Heart right ventricle (tissue), 16 donors: ENCODE measurements around the gene CYP46A1. TPM values are rescaled to one million over a fixed set of nuclear protein-coding genes. Genes with fewer than 3 reads are reported as not detected.

Source experiments
- ATAC-seq, 8 donors: fragments of 200-7000 bp; cut with Tn5 transposase; one replicate each; pipeline ENCODE4 v1.9.1; 2020; ENCODE audit warnings: mild to moderate bottlenecking in 8 of 8, moderate library complexity in 8 of 8, moderate number of reproducible peaks in 1 of 8
- DNase-seq, 2 donors: peaks; one replicate each; pipeline ENCODE4 v3.0.0-alpha.2; 2020
- H3K27ac ChIP-seq, 10 donors: fragments of 200-600 bp; sonication (generic) in 2 of 10; one replicate each; pipeline versions ENCODE4 v1.5.0 to v1.8.0; 2020 to 2022; ENCODE audit warnings: mild to moderate bottlenecking in 3 of 10
- H3K27me3 ChIP-seq, 7 donors: fragments of 200-600 bp; one replicate each; pipeline ENCODE4 v1.8.0; 2021 to 2022; ENCODE audit warnings: mild to moderate bottlenecking in 2 of 7
- H3K36me3 ChIP-seq, 9 donors: fragments of 200-600 bp; sonication (generic) in 1 of 9; one replicate each; pipeline versions ENCODE4 v1.5.0 to v1.8.0; 2020 to 2022; ENCODE audit warnings: mild to moderate bottlenecking in 2 of 9
- H3K4me1 ChIP-seq, 9 donors: fragments of 200-600 bp; sonication (generic) in 1 of 9; one replicate each; pipeline versions ENCODE4 v1.5.0 to v1.8.0; 2020 to 2022; ENCODE audit warnings: mild to moderate bottlenecking in 4 of 9
- H3K4me3 ChIP-seq, 10 donors: fragments of 200-600 bp; sonication (generic) in 2 of 10; one replicate each; pipeline versions ENCODE4 v1.5.0 to v1.8.0; 2020 to 2022; ENCODE audit warnings: mild to moderate bottlenecking in 7 of 10, moderate library complexity in 2 of 10
- H3K9me3 ChIP-seq, 11 donors: fragments of 200-600 bp in 10 of 11; sonication (generic) in 2 of 11; one replicate each; pipeline versions ENCODE4 v1.5.0 to v1.8.0; 2013 to 2022; ENCODE audit warnings: mild to moderate bottlenecking in 2 of 11, control low read depth in 1 of 11, moderate library complexity in 1 of 11
- CTCF ChIP-seq, 9 donors: fragments of 200-600 bp; sonication (generic) in 2 of 9; IDR thresholded peaks; one replicate each; pipeline versions ENCODE4 v1.5.0 to v1.8.0; 2021 to 2022; ENCODE audit warnings: antibody characterized with exemption in 9 of 9, mild to moderate bottlenecking in 5 of 9, moderate library complexity in 1 of 9
- WGBS, 2 donors: extraction: QIAGEN DNeasy Blood & Tissue Kit; methylation state at CpG; one replicate each; pipeline ENCODE4 v1.1.7; 2013; ENCODE audit warnings: inconsistent platforms in 1 of 2; 5-methylcytosine and 5-hydroxymethylcytosine counted together
- intact Hi-C, 10 donors: fragments of 100-400 bp; cut with DNase I; formaldehyde crosslinking; loops; one replicate each; pipeline versions ENCODE4 v1.11.1 to v1.14.2; 2022
- polyA plus RNA-seq, 2 donors: library from polyadenylated mRNA; stranded (reverse); fragments of 200-250 nt; gene quantifications; one replicate each; pipeline ENCODE4 v1.2.3, GENCODE V29; 2013
- total RNA-seq, 10 donors: library from RNA; stranded (reverse); fragmentation: NEBNext Ultra II Directional in 3 of 10; extraction: Animal tissue kit (Norgen Biotek cat#: 25700) in 3 of 10; gene quantifications; one replicate each; pipeline versions ENCODE4 v1.2.1 to v1.2.4, GENCODE V29; 2021 to 2023
- donor health status: Arrhythmogenic right ventricular cardiomyopathy.
- donor health status: ischemic (EF 13 %, LVEDD 7.1; RV severe dilation, severe dysfunction).
- donor health status: healthy with polysubstance abuse.
- donor health status: DM: no; HTN: yes; CAD: no.
- donor health status: DM: no; HTN: no; CAD: no.
- donor health status: ischemic (EF 25% LVEDD 6.9; RV normal size, moderate dysfunction).
- donor health status: ischemic (EF 25% LVEDD 5.7; RV mildly dilated, moderate dysfunction).
- donor health status: healthy.
- donor health status: DM: yes; HTN: yes; CAD: no.
- donor health status: Ischemic cardiomyopathy.
- donor health status: ischemic (EF 35%, LVEDD 5.7; RV mildly dilated, moderate dysfunction).
- donor health status: nonischemic (EF 11% LVEDD 7.7; RV severe dilation, severe dysfunction).
- donor health status: DM: yes; HTN: yes; CAD: no.
- donor health status: PGD.
- donor health status: ischemic (EF 29% LVEDD 5.4; RV normal size, mild dysfunction).
- donor health status: nonischemic (EF 23%, LVEDD 6.1; RV moderate dilation, normal function).

The CYP46A1 gene
- total and polyA plus RNA-seq, 12 donors: 1.5 to 6.1 (median 3.5) TPM

DNA sequence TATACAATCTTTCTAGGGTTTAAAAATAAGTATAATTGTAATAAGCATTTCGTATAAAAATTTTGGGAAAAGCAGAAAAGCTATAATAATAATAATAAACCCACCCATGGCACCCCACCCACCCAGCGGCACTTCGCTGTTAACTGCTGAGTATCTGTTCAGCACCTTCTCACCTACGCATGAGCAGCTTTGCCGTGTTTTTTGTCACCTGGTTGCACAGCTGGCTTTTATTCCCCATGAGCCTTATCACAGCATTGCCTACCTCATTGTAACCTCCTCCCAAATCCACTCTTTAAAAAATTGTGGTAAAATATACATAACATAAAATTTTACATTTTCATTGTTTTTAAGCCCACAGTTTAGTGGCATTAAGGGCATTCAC, 34.7 kb downstream of the CYP46A1 start:
- no peak for DNase-seq
- no peak for ATAC-seq
- H3K27me3 ChIP-seq: no peaks in the 10 kb centered on the region
- no peaks in the 10 kb centered on the region for H3K4me1 ChIP-seq
- 84 to 89% methylated on average over 5 of the region's 5 CpGs for WGBS, 2 donors
- no peak for TF ChIP-seq CTCF (IDR thresholded peaks at IDR 0.05)
- H3K4me3 ChIP-seq: no peak overlapping the region
- intact Hi-C loops: no loop called here
- H3K27ac ChIP-seq: no peak overlapping the region
- no peaks in the 10 kb centered on the region for H3K9me3 ChIP-seq
- no peaks in the 10 kb centered on the region for H3K36me3 ChIP-seq

DNA sequence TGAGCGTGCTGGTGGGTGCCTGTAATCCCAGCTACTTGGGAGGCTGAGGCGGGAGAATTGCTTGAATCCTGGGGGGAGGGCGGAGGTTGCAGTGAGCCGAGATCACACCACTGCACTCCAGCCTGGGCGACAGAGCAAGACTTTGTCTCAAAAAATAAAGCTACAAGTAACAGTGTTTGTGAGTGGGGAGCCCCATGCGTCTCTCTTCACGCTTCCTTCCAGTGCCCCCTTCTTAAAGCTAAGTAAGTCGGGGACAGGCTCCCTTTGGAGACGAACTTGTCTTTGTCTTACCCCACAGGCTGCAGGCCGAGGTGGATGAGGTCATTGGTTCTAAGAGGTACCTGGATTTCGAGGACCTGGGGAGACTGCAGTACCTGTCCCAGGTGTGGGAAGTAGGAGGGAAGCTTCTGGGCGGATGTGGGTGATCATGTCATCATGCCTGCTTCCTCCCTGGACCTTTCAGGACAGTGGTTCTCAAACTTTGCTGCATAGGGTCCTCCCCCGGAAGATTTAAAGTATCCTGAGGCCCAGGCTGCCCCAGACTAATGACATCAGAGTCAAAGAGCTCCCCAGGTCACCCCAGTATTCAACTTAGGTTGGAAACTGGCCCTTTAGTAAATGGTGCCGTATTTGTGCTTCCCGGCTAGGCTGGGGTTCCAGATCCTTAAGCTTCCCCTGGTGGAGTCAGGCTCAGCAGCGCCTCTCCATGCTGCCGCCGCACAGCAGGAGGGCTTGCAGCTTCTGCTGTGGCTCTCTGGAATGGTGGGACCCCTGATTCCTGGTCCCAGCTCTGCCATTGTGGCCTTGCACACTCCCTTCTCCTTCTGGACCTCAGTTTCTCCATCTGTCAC, 37.1 kb downstream of the CYP46A1 start:
- H3K4me1 ChIP-seq: no peaks in the 10 kb centered on the region
- H3K27ac ChIP-seq: no peak overlapping the region
- no peaks in the 10 kb centered on the region for H3K9me3 ChIP-seq
- H3K27me3 ChIP-seq: peaks cover 0 to under 1% (median 0%) of the 10 kb centered on the region in 7 donors
- TF ChIP-seq CTCF (IDR thresholded peaks at IDR 0.05): no peak
- no peak overlapping the region for H3K4me3 ChIP-seq
- no peaks in the 10 kb centered on the region for H3K36me3 ChIP-seq
- ATAC-seq (no peak), DNase-seq (no peak)
- intact Hi-C loops: no loop called here
- WGBS, 2 donors: 93 to 94% methylated on average over 18 of the region's 18 CpGs

DNA sequence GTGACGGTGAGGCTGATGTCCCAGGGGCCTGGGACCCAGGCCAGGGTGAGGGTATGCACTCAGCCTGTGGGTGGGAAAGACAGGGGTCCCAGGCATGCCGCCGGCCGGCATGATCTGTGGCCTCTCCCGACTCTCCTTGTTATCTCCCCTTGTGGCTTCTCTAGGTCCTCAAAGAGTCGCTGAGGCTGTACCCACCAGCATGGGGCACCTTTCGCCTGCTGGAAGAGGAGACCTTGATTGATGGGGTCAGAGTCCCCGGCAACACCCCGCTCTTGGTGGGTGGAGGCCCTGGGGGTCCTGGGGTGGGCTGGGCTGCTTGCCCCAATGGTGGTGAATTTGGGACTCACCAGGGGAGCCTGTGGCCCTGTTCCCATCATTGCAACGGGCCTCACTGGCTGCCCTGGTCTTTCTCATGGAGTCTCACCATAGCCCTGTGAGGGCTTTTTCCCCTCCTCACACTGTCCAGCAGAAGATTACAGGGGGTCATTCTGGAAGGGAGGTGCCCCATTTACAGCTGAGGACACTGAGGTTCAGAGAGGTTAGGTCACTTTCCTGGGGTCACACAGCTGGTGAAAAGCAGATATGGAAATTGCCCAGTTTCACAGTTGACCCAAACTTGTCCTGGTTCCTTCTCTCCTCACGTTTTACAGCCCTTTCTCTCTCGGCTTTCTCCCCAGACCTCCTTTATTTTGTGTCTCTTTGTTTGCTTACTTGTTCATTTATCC, 37.9 kb downstream of the CYP46A1 start:
- H3K9me3 ChIP-seq: no peaks in the 10 kb centered on the region
- H3K4me1 ChIP-seq: no peaks in the 10 kb centered on the region
- peaks cover 0 to 5% (median 0%) of the 10 kb centered on the region in 7 donors for H3K27me3 ChIP-seq
- DNase-seq (no peak), ATAC-seq (no peak)
- H3K4me3 ChIP-seq: no peak overlapping the region
- H3K27ac ChIP-seq: no peak overlapping the region
- no peaks in the 10 kb centered on the region for H3K36me3 ChIP-seq
- intact Hi-C loops: no loop called here
- WGBS, 2 donors: 91 to 92% methylated on average over 12 of the region's 12 CpGs
- no peak for TF ChIP-seq CTCF (IDR thresholded peaks at IDR 0.05)

DNA sequence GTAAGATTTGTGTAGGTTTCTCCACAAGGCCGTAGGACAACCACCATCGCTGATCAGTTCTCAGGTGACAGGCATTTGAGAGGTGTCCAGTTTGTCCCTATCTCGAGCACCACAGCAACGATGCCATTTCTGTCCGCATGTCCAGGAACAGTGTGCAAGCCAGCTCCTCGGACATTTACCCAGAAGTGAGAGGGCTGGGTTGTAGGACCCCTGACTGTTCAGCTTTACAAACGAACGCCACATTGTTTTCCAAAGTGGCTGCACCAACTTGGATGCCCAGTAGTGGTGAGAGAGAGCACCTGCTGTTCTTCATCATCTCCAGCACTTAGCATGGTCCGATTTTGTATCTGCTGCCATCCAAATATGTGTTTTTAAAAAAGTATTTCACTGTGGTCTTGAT, 38.6 kb downstream of the CYP46A1 start:
- Histone ChIP-seq H3K4me1 (no peaks in the 10 kb centered on the region), H3K9me3 (no peaks in the 10 kb centered on the region), H3K27ac (no peak overlapping the region), H3K27me3 (peaks cover 0 to 13% (median 0%) of the 10 kb centered on the region in 7 donors), H3K36me3 (no peaks in the 10 kb centered on the region), H3K4me3 (no peak overlapping the region)
- intact Hi-C loops: no loop called here
- ATAC-seq (no peak), DNase-seq (no peak)
- no peak for TF ChIP-seq CTCF (IDR thresholded peaks at IDR 0.05)
- WGBS, 2 donors: 94 to 97% methylated on average over 9 of the region's 9 CpGs
